C4-2B (cell line): ENCODE data around the gene GCC1.

Source experiments
- H3K27ac ChIP-seq: fragments of 450-650 bp; 2 replicates; pipeline ENCODE4 v1.5.1; 2017
- ZFX ChIP-seq: fragments of 450-650 bp; IDR thresholded peaks from 2 replicates; pipeline ENCODE4 v1.6.1; 2017
- TF ChIP-seq, protein P1 (sequence below): fragments of 450-650 bp; conservative IDR thresholded peaks from 2 replicates; pipeline ENCODE4 v1.5.1; 2017; ENCODE audit warnings: mild to moderate bottlenecking

Gene GCC1, protein sequence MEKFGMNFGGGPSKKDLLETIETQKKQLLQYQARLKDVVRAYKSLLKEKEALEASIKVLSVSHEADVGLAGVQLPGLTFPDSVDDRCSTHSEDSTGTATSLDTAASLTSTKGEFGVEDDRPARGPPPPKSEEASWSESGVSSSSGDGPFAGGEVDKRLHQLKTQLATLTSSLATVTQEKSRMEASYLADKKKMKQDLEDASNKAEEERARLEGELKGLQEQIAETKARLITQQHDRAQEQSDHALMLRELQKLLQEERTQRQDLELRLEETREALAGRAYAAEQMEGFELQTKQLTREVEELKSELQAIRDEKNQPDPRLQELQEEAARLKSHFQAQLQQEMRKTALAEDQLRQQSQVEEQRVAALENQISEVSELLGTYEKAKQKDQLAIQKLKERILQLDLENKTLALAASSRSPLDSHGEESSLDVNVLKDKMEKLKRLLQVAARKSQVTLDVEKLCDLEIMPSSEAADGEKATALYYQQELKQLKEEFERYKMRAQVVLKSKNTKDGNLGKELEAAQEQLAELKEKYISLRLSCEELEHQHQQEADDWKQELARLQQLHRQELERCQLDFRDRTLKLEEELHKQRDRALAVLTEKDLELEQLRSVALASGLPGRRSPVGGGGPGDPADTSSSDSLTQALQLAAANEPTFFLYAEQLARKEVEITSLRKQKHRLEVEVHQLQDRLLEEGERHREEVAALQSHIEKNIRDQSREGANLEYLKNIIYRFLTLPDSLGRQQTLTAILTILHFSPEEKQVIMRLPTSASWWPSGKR

DNA sequence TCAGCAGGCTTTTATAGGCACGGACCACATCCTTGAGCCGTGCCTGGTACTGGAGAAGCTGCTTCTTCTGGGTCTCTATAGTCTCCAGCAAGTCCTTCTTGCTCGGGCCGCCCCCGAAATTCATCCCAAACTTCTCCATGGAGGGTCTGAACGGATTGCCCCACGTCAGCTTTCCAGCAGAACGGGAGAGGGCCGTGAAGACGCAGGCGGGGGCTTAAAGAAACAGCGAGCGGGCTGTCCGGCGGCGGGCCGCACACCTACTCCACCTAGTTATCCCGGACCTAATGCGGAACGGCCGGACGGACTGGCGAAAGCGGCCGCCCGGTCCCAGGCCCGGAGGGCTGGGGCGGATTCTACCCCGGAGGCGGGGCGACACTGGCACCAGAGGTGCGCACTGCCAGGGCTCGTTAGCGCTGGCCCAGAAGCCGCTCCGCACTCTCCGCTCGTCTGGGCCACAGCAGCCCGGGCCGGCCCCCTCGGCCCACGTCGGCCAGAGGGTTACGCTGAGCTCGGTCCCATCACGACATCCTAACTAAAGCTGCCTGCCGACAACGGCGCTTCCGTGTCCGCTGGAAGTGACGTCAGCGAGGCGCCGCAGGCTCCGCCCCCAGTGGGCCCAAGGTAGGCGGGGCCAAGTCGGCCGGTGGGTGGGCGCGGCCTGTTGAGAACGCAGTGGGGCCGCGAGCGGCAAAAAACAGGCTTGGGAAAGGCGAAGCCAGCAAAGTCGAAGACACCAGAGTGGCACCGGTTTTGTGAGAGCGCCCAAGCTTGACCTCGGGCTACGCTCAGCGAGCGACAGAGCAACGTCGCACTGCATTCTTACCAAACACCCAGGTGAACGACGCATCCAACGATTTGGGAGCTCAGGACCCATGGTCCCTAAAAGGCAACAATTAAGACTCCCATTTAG lies at the start of gene GCC1:
GCC1 (minus strand) TSS at position 553 of the 910 bp plus-strand sequence; CDS start at position 139, 414 bp downstream.
- peak; percentile 90 for TF ChIP-seq ZFX
- TF ChIP-seq, protein P1, sequence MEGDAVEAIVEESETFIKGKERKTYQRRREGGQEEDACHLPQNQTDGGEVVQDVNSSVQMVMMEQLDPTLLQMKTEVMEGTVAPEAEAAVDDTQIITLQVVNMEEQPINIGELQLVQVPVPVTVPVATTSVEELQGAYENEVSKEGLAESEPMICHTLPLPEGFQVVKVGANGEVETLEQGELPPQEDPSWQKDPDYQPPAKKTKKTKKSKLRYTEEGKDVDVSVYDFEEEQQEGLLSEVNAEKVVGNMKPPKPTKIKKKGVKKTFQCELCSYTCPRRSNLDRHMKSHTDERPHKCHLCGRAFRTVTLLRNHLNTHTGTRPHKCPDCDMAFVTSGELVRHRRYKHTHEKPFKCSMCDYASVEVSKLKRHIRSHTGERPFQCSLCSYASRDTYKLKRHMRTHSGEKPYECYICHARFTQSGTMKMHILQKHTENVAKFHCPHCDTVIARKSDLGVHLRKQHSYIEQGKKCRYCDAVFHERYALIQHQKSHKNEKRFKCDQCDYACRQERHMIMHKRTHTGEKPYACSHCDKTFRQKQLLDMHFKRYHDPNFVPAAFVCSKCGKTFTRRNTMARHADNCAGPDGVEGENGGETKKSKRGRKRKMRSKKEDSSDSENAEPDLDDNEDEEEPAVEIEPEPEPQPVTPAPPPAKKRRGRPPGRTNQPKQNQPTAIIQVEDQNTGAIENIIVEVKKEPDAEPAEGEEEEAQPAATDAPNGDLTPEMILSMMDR, result no peak
- peak within 1 kb of the TSS; percentile 74 for H3K27ac ChIP-seq

DNA sequence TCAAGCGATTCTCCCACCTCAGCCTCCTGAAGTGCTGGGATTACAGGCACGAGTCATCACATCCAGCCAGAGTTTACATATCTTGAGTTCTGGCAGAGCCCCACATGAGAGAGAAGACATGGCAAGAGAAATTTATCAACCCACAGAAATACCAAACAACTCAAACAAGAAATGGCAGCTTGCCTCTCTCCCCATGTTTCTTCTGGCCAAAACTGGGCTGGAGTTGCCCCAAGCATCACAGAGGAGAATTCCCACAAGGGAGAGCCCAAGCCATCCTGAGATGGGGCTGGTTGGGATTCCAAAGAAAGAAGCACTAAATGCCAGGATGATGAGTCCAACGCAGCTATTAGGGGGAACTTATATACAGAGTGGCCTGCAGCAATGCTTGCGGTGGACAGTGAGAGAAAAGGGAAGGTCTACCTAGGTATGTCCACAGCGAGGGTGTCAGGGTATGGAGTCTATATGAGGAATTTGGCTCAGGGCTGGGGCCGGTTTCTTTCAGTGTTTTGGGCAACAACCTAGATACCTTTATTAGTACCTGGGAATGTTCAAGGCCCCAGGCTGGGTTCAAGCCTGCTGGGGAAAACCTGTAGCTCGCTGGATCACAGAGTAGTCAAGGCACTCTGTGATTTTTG lies 47.0 kb upstream of the GCC1 start:
- no peak overlapping the region for H3K27ac ChIP-seq
- TF ChIP-seq ZFX, result no peak
- TF ChIP-seq, protein P1, result no peak

DNA sequence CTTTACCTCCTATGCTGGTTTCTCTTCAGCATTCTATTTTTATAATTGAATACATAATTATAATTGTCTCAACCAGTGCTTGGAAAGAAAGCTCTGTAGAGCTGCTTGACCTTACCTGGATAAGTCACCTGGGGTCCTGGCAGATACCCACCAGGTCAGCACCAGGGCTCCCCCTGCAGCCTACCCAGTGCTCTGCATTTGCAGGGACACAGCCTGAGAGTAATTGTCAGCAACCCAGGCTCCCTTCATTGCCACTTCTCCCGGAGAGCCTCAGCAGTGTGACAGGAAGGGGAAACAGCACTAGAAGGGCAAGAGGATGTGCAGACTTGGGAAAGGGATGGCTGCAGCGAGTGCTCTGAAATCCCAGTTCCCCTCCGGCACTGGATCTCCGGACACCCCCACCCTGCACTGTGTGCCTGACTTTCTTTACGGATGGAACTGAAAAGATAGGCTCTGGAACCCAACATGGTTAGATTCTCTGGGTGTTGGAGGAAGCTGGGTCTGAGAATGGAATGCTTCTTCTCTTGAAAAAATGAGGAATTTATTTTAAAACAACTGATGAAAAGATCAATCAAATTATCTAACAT lies 44.0 kb upstream of the GCC1 start:
- no peak overlapping the region for H3K27ac ChIP-seq
- no peak for TF ChIP-seq ZFX
- TF ChIP-seq, protein P1, result peak; percentile 84

DNA sequence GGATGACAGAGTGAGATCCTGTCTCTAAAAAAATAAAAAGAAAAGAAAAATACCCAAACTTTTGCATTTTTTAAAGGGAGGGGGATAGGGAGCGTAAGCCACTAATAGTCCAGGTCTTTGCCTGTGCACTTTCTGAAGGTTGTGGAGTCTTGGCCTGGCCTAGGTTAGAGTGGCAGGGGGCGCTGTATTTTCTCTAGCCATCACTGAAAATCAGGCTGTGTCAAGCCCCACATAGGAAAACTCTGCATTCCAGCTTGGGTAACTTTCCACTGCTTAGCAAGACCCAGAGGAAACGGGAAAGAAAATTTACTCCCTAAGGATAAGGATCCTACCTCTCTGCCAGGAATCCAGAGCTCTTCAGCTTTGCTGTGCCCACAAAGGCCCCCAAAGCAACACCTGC lies 43.0 kb upstream of the GCC1 start:
- TF ChIP-seq ZFX, result no peak
- TF ChIP-seq, protein P1, result no peak

DNA sequence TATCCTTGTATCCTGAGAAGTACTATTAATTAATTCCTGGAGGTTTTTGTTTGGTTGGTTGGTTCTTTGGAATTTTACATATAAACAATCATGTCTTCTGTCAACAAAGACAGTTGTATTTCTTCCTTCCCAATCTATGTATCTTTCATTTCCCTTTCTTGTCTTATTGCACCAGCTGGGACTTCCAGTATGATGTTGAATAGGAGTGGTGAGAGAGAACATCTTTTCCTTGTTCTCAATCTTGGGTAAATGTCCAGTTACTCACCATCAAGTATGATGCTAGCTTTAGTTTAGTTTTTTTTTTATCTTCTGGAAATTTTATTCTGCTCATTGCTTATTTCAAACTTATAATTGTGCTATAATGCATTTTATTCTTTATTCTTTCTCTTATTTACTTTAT lies 39.9 kb upstream of the GCC1 start:
- no peak overlapping the region for H3K27ac ChIP-seq
- TF ChIP-seq ZFX, result no peak
- TF ChIP-seq, protein P1, result no peak

More for the DNA sequence above, 43.0 kb upstream of the GCC1 start:
- no peak overlapping the region for H3K27ac ChIP-seq

DNA sequence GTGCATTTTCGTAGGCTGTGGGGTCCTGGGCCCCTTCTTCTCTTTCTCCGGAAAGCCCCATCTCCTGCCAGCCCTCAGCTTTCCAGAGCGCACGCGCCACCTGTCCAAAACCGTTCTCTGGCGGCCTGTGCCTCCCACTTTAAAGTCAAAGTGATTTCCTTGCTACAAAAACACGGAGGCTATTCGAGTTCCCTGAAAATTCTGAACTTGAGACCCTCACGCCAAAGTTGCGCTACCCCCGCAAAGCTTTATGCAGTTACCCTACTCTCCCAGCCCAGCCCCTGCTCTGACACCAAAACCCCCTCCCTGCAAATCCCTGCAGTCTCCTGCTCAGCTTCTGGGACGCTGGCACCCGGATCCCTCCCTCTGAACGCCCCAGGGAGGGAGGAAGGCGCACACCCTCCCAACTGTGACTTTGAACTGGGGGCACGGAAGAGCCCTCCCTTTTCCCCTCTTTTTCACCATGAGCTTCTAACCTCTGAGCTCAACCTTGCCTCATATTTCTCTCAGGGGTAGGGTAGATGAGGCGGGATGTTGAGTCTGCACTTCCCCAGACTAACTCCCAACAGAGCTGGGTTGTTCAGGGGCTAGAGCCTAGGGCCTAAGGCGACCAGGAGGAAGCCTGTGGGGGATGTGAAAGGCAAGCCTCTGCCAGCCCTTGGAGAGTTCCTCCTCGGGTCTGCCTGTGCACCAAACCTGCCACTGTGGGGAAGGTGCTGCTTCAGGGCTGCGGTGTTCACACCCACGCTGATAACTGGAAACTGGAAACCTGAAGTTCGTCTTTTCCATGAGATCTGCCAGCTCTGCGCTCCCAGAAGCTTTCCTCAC lies 35.2 kb upstream of the GCC1 start:
- H3K27ac ChIP-seq, result no peak overlapping the region
- TF ChIP-seq ZFX, result no peak
- TF ChIP-seq, protein P1, result no peak
